Activated T-cell treated with anti-CD3 and anti-CD28 coated beads, Interleukin-2, amount 50 U/mL, for 72 hours (primary cell): ENCODE results near the gene APOA4. TPM values are rescaled to one million over a fixed set of nuclear protein-coding genes. Genes with fewer than 3 reads are reported as not detected.

ENCODE experiments used
- ATAC-seq, 2 donors: fragments of 150-1000 bp; cut with Tn5 transposase; replicated peaks in 1 of 2; 2 replicates each; pipeline ENCODE4 v1.10.0; 2021; ENCODE audit warnings: moderate library complexity in 2 of 2, mild to moderate bottlenecking in 1 of 2
- DNase-seq, 2 donors: peaks; one replicate each; pipeline ENCODE4 v3.0.0; 2021 to 2022; ENCODE audit warnings: mixed read lengths in 1 of 2
- H3K27ac Mint-ChIP-seq: one replicate; pipeline ENCODE4 v1.8.0; 2022; ENCODE audit warnings: mild to moderate bottlenecking, moderate library complexity, mixed read lengths
- H3K27me3 Mint-ChIP-seq: one replicate; pipeline ENCODE4 v1.8.0; 2022; ENCODE audit warnings: low read depth, mixed read lengths
- H3K36me3 Mint-ChIP-seq, 2 donors: one replicate each; pipeline ENCODE4 v1.8.0; 2022; ENCODE audit warnings: mixed read lengths in 2 of 2, mild to moderate bottlenecking in 1 of 2; ENCODE audit not compliant: insufficient read depth in 2 of 2
- H3K4me1 Mint-ChIP-seq: one replicate; pipeline ENCODE4 v1.8.0; 2022; ENCODE audit warnings: low read depth, mixed read lengths
- H3K4me3 Mint-ChIP-seq, 2 donors: one replicate each; pipeline ENCODE4 v1.8.0; 2022; ENCODE audit warnings: mild to moderate bottlenecking in 2 of 2, mixed read lengths in 2 of 2, moderate library complexity in 2 of 2
- H3K9me3 Mint-ChIP-seq, 2 donors: one replicate each; pipeline ENCODE4 v1.8.0; 2022; ENCODE audit warnings: mixed read lengths in 2 of 2
- total RNA-seq, 2 donors: library from RNA; stranded (reverse); gene quantifications; one replicate each; pipeline ENCODE4 v1.2.3, GENCODE V29; 2022

APOA4 gene
- total RNA-seq, 2 donors from 2014 or later, result not detected

GRCh38 chr11:116833491-116833815 is 10.3 kb upstream of the APOA4 start:
- Mint-ChIP-seq H3K4me3 (no peak overlapping the region), H3K27ac (no peak overlapping the region), H3K36me3 (no peaks in the 10 kb centered on the region), H3K27me3 (no peaks in the 10 kb centered on the region), H3K9me3 (no peaks in the 10 kb centered on the region), H3K4me1 (peaks cover 17% of the 10 kb centered on the region)
- ATAC-seq, result no peak
- no peak for DNase-seq

DNA sequence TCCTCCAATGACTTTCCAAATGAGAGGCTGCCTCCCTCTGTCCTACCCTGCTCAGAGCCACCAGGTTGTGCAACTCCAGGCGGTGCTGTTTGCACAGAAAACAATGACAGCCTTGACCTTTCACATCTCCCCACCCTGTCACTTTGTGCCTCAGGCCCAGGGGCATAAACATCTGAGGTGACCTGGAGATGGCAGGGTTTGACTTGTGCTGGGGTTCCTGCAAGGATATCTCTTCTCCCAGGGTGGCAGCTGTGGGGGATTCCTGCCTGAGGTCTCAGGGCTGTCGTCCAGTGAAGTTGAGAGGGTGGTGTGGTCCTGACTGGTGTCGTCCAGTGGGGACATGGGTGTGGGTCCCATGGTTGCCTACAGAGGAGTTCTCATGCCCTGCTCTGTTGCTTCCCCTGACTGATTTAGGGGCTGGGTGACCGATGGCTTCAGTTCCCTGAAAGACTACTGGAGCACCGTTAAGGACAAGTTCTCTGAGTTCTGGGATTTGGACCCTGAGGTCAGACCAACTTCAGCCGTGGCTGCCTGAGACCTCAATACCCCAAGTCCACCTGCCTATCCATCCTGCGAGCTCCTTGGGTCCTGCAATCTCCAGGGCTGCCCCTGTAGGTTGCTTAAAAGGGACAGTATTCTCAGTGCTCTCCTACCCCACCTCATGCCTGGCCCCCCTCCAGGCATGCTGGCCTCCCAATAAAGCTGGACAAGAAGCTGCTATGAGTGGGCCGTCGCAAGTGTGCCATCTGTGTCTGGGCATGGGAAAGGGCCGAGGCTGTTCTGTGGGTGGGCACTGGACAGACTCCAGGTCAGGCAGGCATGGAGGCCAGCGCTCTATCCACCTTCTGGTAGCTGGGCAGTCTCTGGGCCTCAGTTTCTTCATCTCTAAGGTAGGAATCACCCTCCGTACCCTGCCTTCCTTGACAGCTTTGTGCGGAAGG is 9.5 kb upstream of the APOA4 start:
- Mint-ChIP-seq H3K36me3 (no peaks in the 10 kb centered on the region), H3K9me3 (no peaks in the 10 kb centered on the region), H3K4me3 (no peak overlapping the region), H3K27me3 (no peaks in the 10 kb centered on the region), H3K4me1 (peaks cover 17% of the 10 kb centered on the region), H3K27ac (no peak overlapping the region)
- no peak for DNase-seq
- no peak for ATAC-seq

- H3K27ac Mint-ChIP-seq, result no peak overlapping the region
These were observed 8.8 kb upstream of the APOA4 start for GRCh38 chr11:116831790-116832349.

GRCh38 chr11:116830184-116830912 is 7.2 kb upstream of the APOA4 start:
- Mint-ChIP-seq H3K4me3 (no peak overlapping the region), H3K27me3 (no peaks in the 10 kb centered on the region), H3K9me3 (no peaks in the 10 kb centered on the region), H3K4me1 (peaks cover 8% of the 10 kb centered on the region), H3K27ac (no peak overlapping the region), H3K36me3 (no peaks in the 10 kb centered on the region)
- ATAC-seq (no peak), DNase-seq (no peak)

More at GRCh38 chr11:116831790-116832349, 8.8 kb upstream of the APOA4 start:
- Mint-ChIP-seq H3K27me3 (no peaks in the 10 kb centered on the region), H3K36me3 (no peaks in the 10 kb centered on the region), H3K9me3 (no peaks in the 10 kb centered on the region), H3K4me3 (no peak overlapping the region), H3K4me1 (peaks cover 17% of the 10 kb centered on the region)
- ATAC-seq (no peak), DNase-seq (no peak)

GRCh38 chr11:116829525-116830183 is 6.5 kb upstream of the APOA4 start, which contains the start of gene APOC3:
Gene APOC3 (plus strand): TSS chr11:116829907. CDS start chr11:116830583, 676 bp downstream.
- H3K9me3 Mint-ChIP-seq, result no peaks in the 10 kb centered on the region
- peaks cover under 1% of the 10 kb centered on the region for H3K4me1 Mint-ChIP-seq
- ATAC-seq, result no peak
- H3K27me3 Mint-ChIP-seq, result no peaks in the 10 kb centered on the region
- no peaks in the 10 kb centered on the region for H3K36me3 Mint-ChIP-seq
- DNase-seq, result no peak
- no peak within 1 kb of the TSS for H3K4me3 Mint-ChIP-seq
- no peak within 1 kb of the TSS for H3K27ac Mint-ChIP-seq

DNA sequence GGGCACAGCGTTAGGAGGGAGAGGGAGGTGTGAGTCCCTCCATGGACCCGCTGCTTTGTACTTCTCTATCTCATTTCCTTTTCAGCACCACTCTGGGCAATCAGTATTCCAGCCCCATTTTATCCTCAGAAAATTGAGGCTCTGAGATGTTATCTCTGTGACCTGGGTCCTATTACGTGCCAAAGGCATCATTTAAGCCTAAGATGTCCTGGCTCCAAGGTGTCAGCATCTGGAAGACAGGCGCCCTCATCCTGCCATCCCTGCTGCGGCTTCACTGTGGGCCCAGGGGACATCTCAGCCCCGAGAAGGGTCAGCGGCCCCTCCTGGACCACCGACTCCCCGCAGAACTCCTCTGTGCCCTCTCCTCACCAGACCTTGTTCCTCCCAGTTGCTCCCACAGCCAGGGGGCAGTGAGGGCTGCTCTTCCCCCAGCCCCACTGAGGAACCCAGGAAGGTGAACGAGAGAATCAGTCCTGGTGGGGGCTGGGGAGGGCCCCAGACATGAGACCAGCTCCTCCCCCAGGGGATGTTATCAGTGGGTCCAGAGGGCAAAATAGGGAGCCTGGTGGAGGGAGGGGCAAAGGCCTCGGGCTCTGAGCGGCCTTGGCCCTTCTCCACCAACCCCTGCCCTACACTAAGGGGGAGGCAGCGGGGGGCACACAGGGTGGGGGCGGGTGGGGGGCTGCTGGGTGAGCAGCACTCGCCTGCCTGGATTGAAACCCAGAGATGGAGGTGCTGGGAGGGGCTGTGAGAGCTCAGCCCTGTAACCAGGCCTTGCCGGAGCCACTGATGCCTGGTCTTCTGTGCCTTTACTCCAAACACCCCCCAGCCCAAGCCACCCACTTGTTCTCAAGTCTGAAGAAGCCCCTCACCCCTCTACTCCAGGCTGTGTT is 5.8 kb upstream of the APOA4 start:
- DNase-seq, result no peak
- Mint-ChIP-seq H3K4me3 (no peak overlapping the region), H3K27me3 (no peaks in the 10 kb centered on the region), H3K36me3 (no peaks in the 10 kb centered on the region), H3K27ac (no peak overlapping the region), H3K9me3 (no peaks in the 10 kb centered on the region), H3K4me1 (no peaks in the 10 kb centered on the region)
- no peak for ATAC-seq

DNA sequence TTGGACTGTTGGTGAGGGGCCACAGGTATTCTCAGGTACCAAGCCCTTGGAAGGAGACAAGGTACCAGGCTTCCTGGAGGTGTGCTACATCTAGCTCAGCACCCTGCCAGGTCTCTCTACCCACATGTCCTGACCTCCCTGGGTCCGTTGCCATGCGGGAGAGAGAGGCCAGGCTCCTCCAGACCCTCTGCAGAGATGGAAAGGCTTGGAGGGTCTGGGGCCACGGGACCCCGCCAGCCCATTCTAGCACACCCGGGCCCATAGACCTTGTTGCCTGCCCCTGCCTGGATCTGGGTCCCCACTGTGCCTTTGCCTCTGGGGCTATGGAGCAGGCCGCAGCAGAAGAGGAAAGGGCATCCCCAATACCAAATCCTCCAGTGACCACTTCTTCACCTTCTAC is 4.4 kb upstream of the APOA4 start:
- no peak overlapping the region for H3K27ac Mint-ChIP-seq
- DNase-seq (no peak), ATAC-seq (no peak)
- no peaks in the 10 kb centered on the region for H3K9me3 Mint-ChIP-seq
- H3K4me3 Mint-ChIP-seq, result no peak overlapping the region
- no peaks in the 10 kb centered on the region for H3K27me3 Mint-ChIP-seq
- no peaks in the 10 kb centered on the region for H3K36me3 Mint-ChIP-seq
- H3K4me1 Mint-ChIP-seq, result no peaks in the 10 kb centered on the region

GRCh38 chr11:116826751-116827431 is 3.8 kb upstream of the APOA4 start:
- Mint-ChIP-seq H3K27me3 (no peaks in the 10 kb centered on the region), H3K27ac (no peak overlapping the region), H3K9me3 (no peaks in the 10 kb centered on the region), H3K4me3 (no peak overlapping the region), H3K4me1 (no peaks in the 10 kb centered on the region), H3K36me3 (no peaks in the 10 kb centered on the region)
- ATAC-seq (no peak), DNase-seq (no peak)

DNA sequence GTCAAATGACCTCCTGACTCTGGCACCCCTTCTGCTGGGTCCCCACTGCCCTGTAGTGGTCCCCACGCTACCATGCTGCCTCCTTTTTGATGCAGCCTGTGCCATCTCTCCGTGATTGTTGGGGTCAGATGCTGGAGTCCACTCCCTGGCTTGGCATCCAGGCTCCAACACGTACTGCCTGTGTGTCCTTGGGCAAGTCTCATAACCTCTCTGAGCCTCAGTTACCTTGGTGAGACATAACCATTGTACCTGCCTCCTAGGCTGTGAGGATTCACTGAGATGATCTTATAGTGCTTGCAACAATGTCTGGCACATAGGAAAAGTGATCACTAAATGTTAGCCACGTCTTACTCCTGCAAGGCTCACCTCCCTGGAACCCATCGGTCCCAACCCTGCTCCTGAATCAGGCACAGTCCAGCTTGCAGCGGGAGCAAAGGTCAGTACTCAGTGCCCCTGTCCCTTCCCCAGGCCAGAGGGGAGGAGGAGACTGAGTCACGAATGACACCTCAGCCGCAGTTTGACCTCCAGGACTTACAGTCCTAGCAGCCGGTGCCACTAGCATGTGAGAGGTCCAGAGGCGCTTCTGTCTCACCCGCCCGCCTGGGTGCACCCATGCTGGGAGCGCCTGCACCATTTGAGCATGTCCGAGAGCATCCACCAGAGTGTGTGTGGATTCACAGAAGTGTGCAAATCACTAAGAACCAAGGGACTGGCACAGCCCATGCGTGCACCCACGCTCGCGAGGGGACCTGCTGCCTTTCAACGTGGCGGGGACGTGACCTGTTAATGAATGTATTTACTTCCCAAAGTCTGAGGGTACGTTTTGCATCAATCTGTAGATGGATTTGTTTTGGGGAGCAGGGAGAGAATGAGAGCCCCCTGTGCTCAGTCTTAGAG is 3.0 kb upstream of the APOA4 start:
- H3K27ac Mint-ChIP-seq, result no peak overlapping the region
- H3K4me3 Mint-ChIP-seq, result no peak overlapping the region
- ATAC-seq (no peak), DNase-seq (no peak)
- no peaks in the 10 kb centered on the region for H3K4me1 Mint-ChIP-seq
- H3K27me3 Mint-ChIP-seq, result no peaks in the 10 kb centered on the region
- no peaks in the 10 kb centered on the region for H3K9me3 Mint-ChIP-seq
- H3K36me3 Mint-ChIP-seq, result no peaks in the 10 kb centered on the region

DNA sequence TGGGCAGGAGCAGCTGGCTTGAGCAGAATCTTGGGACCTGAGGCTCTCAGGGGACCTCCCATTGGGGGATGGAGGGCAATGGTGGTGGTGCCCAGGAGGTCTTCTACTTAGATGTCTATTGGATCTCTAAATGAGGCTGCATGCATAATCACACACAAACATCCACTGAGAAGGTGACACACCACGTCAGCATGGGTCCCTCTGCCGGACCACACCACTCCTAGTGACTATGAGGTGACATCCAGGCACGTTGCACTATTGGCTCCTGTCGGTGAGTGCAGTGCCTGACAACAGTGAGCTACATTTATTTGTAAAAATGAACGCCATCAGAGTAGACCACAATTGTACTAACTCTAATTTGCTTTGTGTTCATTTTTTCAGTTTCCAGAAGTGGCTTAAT is 2.3 kb upstream of the APOA4 start:
- DNase-seq (no peak), ATAC-seq (no peak)
- H3K27ac Mint-ChIP-seq, result no peak overlapping the region
- H3K4me1 Mint-ChIP-seq, result no peaks in the 10 kb centered on the region
- no peaks in the 10 kb centered on the region for H3K36me3 Mint-ChIP-seq
- H3K4me3 Mint-ChIP-seq, result no peak overlapping the region
- no peaks in the 10 kb centered on the region for H3K27me3 Mint-ChIP-seq
- no peaks in the 10 kb centered on the region for H3K9me3 Mint-ChIP-seq

GRCh38 chr11:116822575-116822974 is 529 bp downstream of the APOA4 start:
- Mint-ChIP-seq H3K9me3 (no peaks in the 10 kb centered on the region), H3K27ac (no peak overlapping the region), H3K36me3 (no peaks in the 10 kb centered on the region), H3K4me3 (no peak overlapping the region), H3K27me3 (no peaks in the 10 kb centered on the region), H3K4me1 (no peaks in the 10 kb centered on the region)
- ATAC-seq (no peak), DNase-seq (no peak)
